ENCODE data around the gene ANKRD22.
"Not testable (repeated sequence)": the region's sequence is repeated elsewhere in the genome, so short reads cannot be mapped to it uniquely, and the experiment has no call there.

The ANKRD22 gene

DNA sequence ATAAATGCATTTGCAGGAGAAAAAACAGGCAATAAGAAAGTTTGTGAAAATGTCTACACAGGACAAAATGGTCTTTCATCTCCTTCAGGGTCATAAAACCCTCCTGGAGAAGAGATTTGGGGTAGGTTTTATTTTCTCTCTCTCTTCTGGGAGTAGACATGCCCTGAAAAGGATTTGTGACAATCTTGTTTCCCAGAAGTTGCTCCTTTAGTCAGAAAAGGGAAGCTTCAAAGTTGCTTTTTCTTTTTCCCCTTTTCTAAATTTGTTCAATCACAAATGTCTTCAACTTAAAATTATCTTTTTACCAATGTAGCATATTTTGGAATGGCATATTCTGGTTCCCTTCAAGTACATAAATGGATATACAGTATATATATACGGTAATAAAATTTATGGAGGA lies 9.4 kb upstream of the ANKRD22 start:
- no peak for TF ChIP-seq GATA1 (IDR thresholded peaks at IDR 0.05; ENCODE audit: low read depth, low read length)
- no peak for TF ChIP-seq POLR2A (IDR thresholded peaks at IDR 0.05; ENCODE audit: low read length)
- no peak for DNase-seq

DNA sequence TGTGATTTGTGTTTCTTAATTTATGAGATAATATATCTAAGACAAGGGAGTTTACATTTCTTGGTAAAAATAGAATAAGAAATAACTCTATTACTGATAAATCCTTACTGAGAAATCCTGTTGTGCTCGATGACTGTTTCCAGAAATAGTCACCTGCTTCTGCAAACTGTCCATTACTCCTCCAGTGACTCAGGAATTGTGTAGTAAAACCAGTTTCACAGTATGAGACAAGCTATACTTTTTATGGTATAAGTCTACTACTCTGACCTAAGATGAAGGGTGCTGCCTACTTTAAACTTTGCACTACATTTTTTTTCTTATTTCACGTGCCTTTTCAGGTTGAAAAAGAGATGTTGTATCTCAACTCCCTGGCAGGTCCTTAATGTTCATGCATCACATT lies 6.8 kb upstream of the ANKRD22 start:
- no peak for TF ChIP-seq GATA1 (IDR thresholded peaks at IDR 0.05; ENCODE audit: low read depth, low read length)
- no peak for TF ChIP-seq POLR2A (IDR thresholded peaks at IDR 0.05; ENCODE audit: low read length)
- DNase-seq = no peak

DNA sequence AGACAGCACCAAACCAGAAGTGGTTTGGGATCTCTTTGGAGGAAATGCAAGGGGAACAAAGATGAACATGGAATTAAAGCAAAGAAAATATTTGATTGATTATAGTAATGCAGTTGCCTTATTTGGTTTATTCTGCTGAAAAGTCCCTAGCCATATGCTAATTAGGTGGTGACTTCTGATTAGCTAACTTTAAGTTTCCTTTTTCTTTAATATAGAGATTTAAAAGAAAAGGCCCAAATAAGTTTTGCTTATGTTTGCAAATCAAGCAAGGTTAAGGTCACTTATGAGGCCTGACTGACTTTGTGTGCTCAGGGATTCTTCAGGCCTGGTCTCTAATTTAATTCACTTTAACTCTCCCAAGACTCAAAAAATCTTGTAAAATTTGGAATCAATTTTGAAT lies 6.2 kb upstream of the ANKRD22 start:
- no peak for DNase-seq
- TF ChIP-seq GATA1 (IDR thresholded peaks at IDR 0.05; ENCODE audit: low read depth, low read length) (no peak), POLR2A (IDR thresholded peaks at IDR 0.05; ENCODE audit: low read length) (no peak)

DNA sequence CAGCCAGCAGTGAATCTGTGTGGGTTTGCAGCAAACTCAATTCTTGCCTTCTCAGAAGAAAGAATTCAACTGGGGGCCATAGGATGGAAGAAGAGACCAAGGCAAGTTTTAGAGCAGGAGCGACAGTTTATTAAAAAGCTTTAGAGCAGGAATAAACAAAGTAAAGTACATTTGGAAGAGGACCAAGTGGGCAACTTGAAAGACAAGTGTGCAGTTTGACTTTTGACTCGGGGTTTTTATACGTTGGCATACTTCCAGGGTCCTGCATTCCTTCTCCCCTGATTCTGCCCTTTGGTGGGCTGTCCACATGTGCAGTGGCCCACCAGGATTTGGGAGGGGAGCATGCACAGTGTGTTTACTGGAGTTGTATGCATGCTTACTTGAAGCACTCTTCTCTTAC lies 3.0 kb upstream of the ANKRD22 start:
- no peak for DNase-seq
- TF ChIP-seq POLR2A (IDR thresholded peaks at IDR 0.05; ENCODE audit: low read length) (no peak), GATA1 (IDR thresholded peaks at IDR 0.05; ENCODE audit: low read depth, low read length) (no peak)

DNA sequence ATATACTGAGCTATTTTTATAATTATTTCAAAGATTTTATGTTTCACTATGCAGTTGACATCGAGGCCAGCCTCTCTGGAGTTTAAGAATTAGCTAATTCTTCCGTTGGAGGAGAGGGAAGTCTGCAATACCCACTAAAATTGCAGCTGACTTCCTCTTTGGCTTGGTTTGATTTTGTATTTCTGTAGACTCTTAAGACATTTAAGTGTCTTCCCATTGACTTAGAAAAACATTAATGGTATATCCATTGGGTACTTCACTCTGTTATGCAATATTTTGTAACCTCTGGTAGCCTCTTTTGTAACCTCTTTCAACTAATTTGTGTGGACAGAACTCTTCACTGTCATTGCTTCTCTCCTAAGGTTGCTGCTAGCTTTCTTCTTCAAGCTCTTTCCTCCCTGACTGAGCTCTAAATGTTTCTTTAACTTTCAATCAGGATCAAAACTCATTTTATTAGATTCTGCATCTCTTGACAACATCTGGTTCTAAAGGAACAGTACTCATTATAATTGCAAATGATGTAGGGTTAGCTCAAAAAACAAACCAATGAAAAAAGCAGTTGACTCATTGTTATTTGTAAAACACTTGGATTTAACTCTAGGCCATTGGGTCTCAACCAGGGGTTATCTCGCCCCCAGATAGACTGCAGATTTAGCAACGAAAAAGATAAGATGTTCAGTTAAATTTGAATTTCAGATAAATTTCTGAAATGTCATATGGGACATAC lies 1.7 kb upstream of the ANKRD22 start:
- TF ChIP-seq POLR2A (IDR thresholded peaks at IDR 0.05; ENCODE audit: low read length) (no peak), GATA1 (IDR thresholded peaks at IDR 0.05; ENCODE audit: low read depth, low read length) (no peak)
- no peak for DNase-seq

DNA sequence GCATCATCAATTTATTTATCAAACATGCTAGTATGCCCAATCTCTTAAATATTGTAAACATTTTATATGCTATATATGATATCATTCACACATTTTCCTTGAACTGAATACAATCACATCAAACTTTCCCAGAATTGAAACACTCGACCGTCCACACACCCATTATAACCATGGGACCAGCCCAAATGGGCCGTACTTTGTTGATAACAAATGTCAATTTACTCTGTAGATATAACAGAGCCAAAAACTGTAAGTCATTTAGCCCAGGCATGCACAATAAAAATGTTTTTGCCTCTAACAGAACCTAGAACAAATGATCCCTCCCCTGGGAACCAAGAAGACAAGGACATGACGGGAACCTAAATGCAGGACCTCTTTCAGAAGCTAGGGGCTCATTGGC lies 683 bp upstream of the ANKRD22 start:
- no peak for DNase-seq
- TF ChIP-seq POLR2A (IDR thresholded peaks at IDR 0.05; ENCODE audit: low read length) = no peak
- TF ChIP-seq GATA1 (IDR thresholded peaks at IDR 0.05; ENCODE audit: low read depth, low read length) = no peak

DNA sequence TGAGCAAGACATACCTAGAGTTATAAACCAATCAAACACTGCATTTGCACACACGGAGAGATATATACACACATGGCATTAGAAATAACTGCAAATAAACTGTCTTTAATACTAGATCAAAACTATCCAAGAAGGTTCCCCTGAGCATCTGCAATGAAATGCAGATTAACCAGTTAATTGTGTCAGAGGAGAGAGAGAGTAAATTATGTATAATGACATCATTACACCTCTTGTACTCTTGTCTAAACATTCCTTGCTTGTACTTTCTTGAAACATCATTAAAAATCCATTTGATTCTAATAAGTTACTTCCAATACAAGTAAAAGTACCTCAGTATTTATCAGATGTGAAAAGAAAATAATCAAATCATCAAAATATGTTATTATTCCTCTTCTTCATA lies 932 bp downstream of the ANKRD22 start:
- DNase-seq = no peak

DNA sequence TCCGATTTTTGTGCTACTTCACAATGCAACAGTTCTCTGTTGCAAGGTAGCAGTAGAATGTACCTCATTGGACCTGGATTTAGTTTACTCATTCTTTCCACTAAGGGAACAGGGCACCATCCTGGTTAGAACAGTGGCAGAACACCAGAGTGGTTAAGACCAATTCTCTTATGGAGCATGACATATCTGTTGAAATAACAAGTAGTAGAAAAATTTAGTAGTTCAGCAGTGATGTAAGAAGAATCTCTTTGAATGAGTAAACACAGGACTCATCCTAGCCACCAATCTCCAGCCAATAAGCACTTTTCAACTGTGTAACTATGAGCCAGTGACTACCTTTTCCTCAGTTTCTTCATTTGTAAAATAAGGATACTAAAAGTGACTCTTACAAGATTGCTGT lies 2.4 kb downstream of the ANKRD22 start:
- TF ChIP-seq POLR2A (IDR thresholded peaks at IDR 0.05; ENCODE audit: low read length) (no peak), GATA1 (IDR thresholded peaks at IDR 0.05; ENCODE audit: low read depth, low read length) (no peak)
- no peak for DNase-seq

More for the DNA sequence above, 932 bp downstream of the ANKRD22 start:
- TF ChIP-seq GATA1 (IDR thresholded peaks at IDR 0.05; ENCODE audit: low read depth, low read length) = no peak
- no peak for TF ChIP-seq POLR2A (IDR thresholded peaks at IDR 0.05; ENCODE audit: low read length)

DNA sequence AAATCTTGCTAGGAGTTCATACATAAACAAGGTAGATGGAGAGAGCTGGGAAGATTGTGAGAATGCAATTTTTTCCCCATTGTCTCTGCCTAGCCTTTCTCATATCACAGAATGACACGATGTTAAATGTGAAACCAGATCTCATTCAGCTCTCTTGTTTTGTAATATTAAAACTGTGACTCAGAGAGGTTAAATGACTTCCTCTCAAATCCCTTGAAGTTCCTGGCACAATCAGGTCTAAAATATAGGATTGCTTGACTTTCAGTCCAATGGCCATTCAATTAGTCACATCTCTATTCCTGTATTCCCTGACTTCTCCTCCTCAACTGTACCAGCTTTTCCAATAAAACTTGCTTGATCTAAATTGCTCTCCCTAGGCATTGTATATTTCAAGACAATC lies 3.1 kb downstream of the ANKRD22 start:
- TF ChIP-seq GATA1 (IDR thresholded peaks at IDR 0.05; ENCODE audit: low read depth, low read length) (no peak), POLR2A (IDR thresholded peaks at IDR 0.05; ENCODE audit: low read length) (no peak)
- DNase-seq = no peak

DNA sequence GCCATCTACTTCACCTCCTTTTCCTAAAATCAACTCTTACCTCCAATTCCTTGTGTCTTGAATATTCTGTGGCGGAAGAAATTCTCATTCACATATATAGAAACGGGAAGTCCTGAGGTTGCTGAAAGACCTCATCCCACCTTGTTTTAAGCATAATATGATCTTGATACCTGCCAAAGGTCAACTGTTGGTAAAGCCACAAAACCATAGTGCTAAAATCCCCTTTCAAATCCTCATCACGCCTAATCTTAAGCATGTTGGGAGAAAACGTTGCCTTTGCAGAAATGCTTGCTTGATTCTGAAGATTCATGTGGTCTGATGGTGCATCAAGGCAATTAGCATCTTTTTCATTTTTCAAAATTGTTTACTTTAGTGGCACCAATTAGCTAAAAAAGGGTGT lies 8.5 kb downstream of the ANKRD22 start:
- no peak for TF ChIP-seq POLR2A (IDR thresholded peaks at IDR 0.05; ENCODE audit: low read length)
- no peak for TF ChIP-seq GATA1 (IDR thresholded peaks at IDR 0.05; ENCODE audit: low read depth, low read length)
- no peak for DNase-seq

DNA sequence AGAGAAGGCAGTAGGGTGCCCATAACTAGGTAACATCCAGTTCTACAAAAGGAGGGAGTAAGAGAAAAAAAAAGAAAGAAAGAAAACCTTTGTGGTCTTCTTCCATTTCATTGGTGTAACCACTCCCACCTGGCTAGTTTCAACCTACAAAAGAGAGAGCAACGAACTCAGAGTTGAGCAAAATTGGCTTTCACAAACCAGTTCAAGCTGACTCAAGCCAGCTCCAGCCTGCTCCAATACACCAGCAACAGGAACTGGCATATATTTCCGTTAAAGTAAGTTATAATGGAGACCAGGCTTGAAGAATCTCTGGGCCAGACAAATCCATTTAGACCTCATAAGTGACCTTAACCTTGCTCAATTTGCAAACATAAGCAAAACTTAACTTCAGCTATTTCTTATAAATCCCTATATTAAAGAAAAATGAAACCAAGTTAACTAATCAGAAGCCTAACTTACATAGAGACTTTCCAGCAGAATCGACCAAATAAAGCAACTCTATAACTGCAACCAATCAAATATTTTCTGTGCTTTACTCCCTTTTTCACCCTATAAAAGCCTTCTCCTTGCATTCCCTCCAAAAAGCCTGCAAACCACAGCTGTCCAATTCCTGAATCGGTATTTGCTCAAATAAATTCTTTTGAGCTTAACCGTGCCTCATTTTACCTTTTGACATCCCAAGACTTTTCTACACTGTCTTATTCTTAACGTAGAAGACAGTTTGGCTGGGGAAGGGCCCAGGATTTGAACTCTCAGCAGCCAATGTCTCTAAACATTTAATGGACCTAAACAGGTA lies 10.1 kb downstream of the ANKRD22 start:
- TF ChIP-seq POLR2A (IDR thresholded peaks at IDR 0.05; ENCODE audit: low read length) = no peak
- no peak for TF ChIP-seq GATA1 (IDR thresholded peaks at IDR 0.05; ENCODE audit: low read depth, low read length)
- no peak for DNase-seq

DNA sequence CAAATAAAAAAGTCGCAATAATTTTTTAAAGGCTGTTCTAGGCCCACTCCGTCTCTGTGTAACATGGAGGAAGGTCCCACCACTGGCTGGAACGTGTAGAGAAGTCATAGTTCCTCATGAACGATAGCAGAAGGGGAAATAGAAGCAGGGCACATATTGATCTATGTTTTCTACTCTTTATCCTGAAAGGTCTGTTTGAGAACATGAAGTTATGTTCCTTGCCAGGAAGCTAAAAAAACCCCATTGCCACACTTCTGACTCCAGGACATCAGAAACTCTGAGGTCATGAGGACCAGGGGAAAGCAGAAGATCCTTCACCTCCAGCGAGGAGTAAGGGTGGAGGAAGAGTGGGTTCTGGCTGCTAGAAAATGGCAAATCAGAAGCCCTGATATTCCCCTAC lies 10.8 kb downstream of the ANKRD22 start:
- no peak for DNase-seq
- no peak for TF ChIP-seq POLR2A (IDR thresholded peaks at IDR 0.05; ENCODE audit: low read length)
- TF ChIP-seq GATA1 (IDR thresholded peaks at IDR 0.05; ENCODE audit: low read depth, low read length) = no peak

DNA sequence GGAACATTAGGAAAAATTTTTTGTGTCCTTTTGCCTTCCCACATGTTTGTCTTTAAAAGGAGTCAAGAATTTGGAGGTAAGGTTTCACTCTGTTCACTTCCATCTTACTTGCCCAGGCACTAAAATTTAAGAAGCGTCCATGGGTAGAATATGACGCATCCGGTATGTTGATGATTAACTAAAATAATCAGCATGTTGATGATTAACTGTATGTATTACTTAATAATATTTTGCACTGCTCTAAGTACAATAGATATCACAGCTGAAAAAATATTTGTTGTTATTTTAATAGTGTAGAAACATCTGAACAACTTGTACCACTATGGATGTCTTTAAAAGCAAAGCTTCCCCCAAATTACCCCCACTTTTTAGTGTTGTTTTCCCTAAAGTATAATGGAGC lies 11.5 kb downstream of the ANKRD22 start:
- no peak for DNase-seq
- TF ChIP-seq POLR2A (IDR thresholded peaks at IDR 0.05; ENCODE audit: low read length) (no peak), GATA1 (IDR thresholded peaks at IDR 0.05; ENCODE audit: low read depth, low read length) (no peak)

DNA sequence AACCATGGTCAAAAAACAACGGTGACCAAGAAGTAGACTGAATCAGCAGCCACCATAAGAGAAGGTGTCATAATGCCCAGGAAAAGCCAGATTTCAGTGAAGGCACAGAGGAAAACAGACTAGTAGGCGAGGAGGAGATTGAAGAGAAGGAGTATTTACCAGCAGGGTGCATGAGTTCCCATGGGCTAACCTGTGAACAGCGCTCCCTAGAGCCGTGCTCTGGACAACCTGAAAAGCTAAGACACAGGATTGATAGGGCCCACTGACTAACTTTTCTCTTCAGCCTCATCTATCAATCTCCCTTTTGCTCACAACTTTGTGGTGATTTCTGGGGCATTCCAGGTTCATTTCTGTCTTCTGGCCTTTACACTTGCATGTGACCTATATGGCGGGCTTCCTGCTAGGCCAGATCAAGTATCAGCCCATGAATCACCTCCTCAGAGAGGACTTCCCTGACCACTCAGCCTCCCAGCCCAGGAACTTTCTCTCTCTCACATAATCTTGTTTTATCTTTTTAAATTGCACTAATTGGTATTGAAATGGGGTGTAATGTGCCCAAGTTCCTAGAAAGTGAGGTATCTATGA lies 12.8 kb downstream of the ANKRD22 start:
- TF ChIP-seq POLR2A (IDR thresholded peaks at IDR 0.05; ENCODE audit: low read length) (no peak), GATA1 (IDR thresholded peaks at IDR 0.05; ENCODE audit: low read depth, low read length) (no peak)
- no peak for DNase-seq

DNA sequence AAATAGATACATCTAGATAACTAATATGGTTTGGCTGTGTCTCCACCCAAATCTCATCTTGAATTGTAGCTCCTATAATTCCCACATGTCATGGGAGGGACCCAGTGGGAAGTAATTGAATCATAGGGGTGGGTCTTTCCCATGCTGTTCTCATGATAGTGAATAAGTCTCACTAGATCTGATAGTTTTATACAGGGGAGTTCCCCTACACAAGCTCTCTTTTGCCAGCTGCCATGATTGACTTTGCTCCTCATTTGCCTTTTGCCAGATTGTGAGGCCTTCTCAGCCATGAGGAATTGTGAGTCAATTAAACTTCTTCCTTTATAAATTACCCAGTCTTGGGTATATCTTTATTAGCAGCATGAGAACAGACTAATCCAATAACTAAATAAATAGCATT lies 14.0 kb downstream of the ANKRD22 start:
- DNase-seq = not testable (repeated sequence)

Data from erythroblast (primary cell).